ENCODE data around the gene GOLPH3. TPM values are rescaled to one million over a fixed set of nuclear protein-coding genes. Genes with fewer than 3 reads are reported as not detected.

The GOLPH3 gene
- total and polyA plus RNA-seq, 2 of the 8 experiments (the other 6 are each of a cell fraction or from before 2014, with no cell fraction given), result 53.7 to 93.6 TPM

GRCh38 chr5:32131604-32132003 lies 42.5 kb downstream of the GOLPH3 start (continued):
- TF ChIP-seq CTCF (IDR thresholded peaks at IDR 0.05; ENCODE audit: control extremely low read depth in 1 of 3, insufficient read depth in 1 of 3, low read depth in 1 of 3, low read length in 3 of 3), result no peak
- TF ChIP-seq CHD1 (IDR thresholded peaks at IDR 0.05; ENCODE audit: low read depth, low read length), result no peak
- no peak for TF ChIP-seq SIX5 (IDR thresholded peaks at IDR 0.05; ENCODE audit: low read depth, low read length)
- no peak for TF ChIP-seq E2F6 (IDR thresholded peaks at IDR 0.05)
- no peak for TF ChIP-seq EGR1 (IDR thresholded peaks at IDR 0.05; ENCODE audit: borderline replicate concordance, low read depth, low read length)
- TF ChIP-seq SRF (IDR thresholded peaks at IDR 0.05; ENCODE audit: low read depth, low read length), result no peak
- TF ChIP-seq CTBP2 (IDR thresholded peaks at IDR 0.05; ENCODE audit: borderline replicate concordance, insufficient read depth, insufficient read length, low read length), result no peak
- no peak for TF ChIP-seq CHD2 (IDR thresholded peaks at IDR 0.05; ENCODE audit: low read length)

Measured in H1 (cell line).